Measurements from ENCODE around the gene CCDC40. TPM values are rescaled to one million over a fixed set of nuclear protein-coding genes. Genes with fewer than 3 reads are reported as not detected.

The CCDC40 gene
- total RNA-seq, 1 experiment from 2014 or later = 5.7 TPM

DNA sequence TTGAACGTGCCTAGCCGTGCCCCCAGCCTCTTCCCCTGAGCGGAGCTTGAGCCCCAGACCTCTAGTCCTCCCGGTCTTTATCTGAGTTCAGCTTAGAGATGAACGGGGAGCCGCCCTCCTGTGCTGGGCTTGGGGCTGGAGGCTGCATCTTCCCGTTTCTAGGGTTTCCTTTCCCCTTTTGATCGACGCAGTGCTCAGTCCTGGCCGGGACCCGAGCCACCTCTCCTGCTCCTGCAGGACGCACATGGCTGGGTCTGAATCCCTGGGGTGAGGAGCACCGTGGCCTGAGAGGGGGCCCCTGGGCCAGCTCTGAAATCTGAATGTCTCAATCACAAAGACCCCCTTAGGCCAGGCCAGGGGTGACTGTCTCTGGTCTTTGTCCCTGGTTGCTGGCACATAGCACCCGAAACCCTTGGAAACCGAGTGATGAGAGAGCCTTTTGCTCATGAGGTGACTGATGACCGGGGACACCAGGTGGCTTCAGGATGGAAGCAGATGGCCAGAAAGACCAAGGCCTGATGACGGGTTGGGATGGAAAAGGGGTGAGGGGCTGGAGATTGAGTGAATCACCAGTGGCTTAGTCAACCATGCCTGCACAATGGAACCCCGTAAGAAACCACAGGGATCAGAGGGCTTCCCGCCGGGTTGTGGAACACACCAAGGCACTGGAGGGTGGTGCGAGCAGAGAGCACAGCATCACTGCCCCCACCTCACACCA, 65.7 kb downstream of the CCDC40 start:
- peak; percentile 48 for DNase-seq (ENCODE audit: low read depth)

DNA sequence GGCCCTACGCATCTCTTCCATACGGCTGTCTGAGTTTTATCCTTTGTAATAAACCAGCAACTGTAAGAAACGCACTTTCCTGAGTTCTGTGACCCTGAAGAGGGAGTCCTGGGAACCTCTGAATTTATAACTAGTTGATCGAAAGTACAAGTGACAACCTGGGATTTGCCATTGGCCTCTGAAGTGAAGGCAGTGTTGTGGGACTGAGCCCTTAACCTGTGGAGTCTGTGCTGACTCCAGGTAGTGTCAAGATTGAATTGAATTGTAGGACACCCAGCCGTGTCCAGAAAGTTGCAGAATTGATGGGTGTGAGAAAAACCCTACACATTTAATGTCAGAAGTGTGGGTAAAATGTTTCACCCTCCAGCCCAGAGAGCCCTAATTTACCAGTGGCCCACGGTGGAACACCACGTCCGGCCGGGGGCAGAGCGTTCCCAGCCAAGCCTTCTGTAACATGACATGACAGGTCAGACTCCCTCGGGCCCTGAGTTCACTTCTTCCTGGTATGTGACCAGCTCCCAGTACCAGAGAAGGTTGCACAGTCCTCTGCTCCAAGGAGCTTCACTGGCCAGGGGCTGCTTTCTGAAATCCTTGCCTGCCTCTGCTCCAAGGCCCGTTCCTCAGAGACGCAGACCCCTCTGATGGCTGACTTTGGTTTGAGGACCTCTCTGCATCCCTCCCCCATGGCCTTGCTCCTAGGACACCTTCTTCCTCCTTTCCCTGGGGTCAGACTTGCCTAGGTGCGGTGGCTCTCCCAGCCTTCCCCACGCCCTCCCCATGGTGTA, 66.4 kb downstream of the CCDC40 start:
- no peak for DNase-seq (ENCODE audit: low read depth)

DNA sequence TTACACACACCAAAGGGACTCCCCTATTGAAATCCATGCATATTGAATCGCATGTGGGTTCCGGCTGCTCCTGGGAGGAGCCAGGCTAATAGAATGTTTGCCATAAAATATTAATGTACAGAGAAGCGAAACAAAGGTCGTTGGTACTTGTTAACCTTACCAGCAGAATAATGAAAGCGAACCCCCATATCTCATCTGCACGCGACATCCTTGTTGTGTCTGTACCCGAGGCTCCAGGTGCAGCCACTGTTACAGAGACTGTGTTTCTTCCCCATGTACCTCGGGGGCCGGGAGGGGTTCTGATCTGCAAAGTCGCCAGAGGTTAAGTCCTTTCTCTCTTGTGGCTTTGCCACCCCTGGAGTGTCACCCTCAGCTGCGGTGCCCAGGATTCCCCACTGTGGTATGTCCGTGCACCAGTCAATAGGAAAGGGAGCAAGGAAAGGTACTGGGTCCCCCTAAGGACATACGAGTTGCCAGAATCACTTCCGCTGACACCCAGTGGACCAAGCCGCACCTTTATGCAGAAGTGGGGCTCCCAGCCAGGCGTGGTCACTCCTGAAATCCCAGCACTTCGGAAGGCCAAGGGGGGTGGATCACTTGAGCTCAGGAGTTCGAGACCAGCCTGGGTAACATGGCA, 67.1 kb downstream of the CCDC40 start:
- no peak for DNase-seq (ENCODE audit: low read depth)

DNA sequence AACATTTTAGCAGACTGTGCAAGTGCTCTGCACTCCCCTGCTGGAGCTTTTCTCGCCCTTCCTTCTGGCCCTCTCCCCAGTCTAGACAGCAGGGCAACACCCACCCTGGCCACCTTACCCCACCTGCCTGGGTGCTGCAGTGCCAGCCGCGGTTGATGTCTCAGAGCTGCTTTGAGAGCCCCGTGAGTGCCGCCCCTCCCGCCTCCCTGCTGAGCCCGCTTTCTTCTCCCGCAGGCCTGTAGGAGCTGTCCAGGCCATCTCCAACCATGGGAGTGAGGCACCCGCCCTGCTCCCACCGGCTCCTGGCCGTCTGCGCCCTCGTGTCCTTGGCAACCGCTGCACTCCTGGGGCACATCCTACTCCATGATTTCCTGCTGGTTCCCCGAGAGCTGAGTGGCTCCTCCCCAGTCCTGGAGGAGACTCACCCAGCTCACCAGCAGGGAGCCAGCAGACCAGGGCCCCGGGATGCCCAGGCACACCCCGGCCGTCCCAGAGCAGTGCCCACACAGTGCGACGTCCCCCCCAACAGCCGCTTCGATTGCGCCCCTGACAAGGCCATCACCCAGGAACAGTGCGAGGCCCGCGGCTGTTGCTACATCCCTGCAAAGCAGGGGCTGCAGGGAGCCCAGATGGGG, 68.0 kb downstream of the CCDC40 start:
- DNase-seq (ENCODE audit: low read depth) = no peak

DNA sequence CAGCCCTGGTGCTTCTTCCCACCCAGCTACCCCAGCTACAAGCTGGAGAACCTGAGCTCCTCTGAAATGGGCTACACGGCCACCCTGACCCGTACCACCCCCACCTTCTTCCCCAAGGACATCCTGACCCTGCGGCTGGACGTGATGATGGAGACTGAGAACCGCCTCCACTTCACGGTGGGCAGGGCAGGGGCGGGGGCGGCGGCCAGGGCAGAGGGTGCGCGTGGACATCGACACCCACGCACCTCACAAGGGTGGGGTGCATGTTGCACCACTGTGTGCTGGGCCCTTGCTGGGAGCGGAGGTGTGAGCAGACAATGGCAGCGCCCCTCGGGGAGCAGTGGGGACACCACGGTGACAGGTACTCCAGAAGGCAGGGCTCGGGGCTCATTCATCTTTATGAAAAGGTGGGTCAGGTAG, 68.5 kb downstream of the CCDC40 start:
- DNase-seq (ENCODE audit: low read depth) = no peak

DNA sequence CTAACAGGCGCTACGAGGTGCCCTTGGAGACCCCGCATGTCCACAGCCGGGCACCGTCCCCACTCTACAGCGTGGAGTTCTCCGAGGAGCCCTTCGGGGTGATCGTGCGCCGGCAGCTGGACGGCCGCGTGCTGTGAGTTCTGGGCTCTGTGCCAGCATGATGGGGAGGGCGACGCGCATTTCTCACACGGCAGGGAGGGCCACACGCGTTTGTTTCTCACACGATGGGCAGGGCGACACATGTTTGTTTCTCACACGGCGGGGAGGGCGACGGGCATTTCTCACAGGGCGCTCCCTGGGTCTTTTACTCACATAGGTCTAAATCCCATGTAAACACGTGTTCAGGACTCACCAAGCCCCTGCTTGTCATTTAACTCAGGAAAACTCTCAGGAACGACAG, 69.3 kb downstream of the CCDC40 start:
- DNase-seq (ENCODE audit: low read depth) = no peak

DNA sequence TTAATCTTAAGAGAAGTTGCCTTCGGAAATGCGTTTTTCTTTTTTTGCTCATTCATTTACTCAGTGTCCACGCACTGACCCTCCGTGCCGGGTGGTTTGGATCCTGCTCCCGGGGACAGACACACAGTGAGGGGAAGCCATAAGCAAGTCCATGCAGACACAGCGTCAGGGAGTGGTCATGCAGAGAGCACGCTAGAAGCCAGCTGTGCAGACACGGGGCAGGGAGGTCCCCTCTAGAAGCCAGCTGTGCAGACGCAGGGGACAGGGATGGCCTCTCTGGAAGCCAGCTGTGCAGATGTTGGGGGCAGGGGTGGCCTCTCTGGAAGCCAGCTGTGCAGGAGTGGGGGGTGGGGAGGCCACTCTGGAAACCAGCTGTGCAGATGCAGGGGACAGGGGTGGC, 69.7 kb downstream of the CCDC40 start:
- DNase-seq (ENCODE audit: low read depth) = no peak

DNA sequence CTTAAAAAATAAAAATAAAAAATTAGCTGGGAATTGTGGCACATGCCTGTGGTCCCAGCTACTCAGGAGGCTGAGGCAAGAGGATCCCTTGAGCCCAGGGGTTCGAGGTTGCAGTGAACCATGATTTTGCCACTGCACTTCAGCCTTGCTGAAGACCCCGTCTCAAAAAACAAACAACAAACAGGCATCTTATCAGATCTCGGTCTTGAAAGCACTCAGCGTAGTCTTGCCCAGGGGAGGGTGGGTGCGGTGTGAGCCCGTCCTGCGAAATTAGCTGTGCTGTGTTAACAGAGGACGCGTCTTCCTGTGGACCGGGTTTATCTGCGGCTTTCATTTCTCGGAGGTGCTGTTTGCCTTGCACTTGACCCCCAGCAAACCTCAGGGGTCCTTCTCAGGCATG, 70.3 kb downstream of the CCDC40 start:
- no peak for DNase-seq (ENCODE audit: low read depth)

DNA sequence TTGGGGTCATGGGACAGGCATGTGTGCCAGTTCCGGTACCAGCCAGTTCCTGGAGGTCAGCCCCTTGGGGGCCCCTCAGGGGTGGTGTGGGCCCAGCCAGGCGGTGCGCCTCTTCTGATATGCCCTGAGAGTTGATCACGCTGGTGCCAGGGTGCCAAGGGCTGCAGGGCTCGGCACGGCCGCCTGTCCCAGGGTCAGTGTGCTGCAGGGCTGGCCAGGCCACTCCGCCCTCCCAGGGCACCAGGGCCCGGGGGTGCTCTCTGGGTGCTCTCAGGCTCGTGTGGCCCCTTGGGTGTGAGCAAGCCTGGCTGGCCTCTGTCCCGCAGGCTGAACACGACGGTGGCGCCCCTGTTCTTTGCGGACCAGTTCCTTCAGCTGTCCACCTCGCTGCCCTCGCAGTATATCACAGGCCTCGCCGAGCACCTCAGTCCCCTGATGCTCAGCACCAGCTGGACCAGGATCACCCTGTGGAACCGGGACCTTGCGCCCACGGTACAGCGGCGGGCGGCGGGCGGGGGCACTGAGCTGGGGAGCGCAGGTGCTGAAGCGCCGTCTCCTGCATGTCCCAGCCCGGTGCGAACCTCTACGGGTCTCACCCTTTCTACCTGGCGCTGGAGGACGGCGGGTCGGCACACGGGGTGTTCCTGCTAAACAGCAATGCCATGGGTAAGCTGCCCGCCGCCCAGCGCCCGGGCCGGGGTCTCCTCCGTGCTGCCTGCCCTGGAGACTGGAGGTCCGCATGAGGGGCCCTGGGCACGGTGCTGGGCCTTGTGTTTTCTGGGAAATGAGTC, 71.0 kb downstream of the CCDC40 start:
- no peak for DNase-seq (ENCODE audit: low read depth)

DNA sequence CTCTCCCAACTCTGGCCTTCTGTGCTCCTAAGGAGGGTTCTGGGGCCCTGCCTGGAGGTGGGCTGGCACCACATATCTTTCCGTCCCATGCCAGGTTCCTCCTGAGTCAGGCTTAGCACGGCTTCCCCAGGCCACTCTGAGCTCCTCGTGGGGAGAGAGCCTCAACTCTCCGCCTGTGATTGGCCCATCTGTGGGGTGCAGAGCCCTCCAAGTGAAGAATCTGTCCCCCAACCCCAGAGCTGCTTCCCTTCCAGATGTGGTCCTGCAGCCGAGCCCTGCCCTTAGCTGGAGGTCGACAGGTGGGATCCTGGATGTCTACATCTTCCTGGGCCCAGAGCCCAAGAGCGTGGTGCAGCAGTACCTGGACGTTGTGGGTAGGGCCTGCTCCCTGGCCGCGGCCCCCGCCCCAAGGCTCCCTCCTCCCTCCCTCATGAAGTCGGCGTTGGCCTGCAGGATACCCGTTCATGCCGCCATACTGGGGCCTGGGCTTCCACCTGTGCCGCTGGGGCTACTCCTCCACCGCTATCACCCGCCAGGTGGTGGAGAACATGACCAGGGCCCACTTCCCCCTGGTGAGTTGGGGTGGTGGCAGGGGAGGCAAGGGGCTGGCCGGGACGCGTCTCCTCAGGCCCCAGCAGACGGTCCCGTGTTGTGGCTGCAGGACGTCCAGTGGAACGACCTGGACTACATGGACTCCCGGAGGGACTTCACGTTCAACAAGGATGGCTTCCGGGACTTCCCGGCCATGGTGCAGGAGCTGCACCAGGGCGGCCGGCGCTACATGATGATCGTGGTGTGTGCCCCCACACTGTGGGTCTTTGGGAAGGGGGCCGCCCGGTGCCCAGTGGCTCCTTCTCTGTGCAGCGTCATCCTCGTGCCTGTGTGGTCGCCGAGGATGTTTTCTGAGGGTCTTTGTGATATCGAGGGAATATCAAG, 71.9 kb downstream of the CCDC40 start:
- DNase-seq (ENCODE audit: low read depth) = no peak

DNA sequence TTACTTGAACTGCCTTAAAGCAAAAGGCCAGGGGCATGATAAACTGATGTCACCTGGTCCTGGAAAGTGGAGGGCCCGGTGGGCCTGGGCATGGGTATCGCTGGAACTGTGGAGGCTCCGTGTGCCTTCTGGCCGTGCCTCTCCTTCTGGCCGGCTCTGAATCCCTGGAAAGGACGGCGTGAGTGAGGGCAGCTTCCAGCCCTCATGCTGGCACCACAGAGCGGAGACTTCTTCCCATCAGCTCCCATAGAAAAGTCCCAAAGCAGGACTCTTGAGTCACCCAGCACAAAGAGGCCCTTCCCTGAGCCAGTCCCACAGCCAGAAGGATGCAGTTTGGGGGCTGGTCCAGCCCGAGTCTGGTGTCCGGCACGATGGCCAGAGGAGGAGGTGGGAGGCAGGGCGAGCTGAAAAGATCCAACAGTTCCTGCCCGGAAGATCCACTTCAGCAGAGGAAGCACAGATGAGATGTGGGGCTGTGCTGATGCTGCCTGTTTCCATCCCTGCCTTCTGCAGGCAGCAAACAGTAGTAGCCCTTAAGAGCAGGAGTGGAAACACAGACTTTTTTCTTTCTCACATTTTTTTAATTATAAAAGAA, 72.7 kb downstream of the CCDC40 start:
- no peak for DNase-seq (ENCODE audit: low read depth)

DNA sequence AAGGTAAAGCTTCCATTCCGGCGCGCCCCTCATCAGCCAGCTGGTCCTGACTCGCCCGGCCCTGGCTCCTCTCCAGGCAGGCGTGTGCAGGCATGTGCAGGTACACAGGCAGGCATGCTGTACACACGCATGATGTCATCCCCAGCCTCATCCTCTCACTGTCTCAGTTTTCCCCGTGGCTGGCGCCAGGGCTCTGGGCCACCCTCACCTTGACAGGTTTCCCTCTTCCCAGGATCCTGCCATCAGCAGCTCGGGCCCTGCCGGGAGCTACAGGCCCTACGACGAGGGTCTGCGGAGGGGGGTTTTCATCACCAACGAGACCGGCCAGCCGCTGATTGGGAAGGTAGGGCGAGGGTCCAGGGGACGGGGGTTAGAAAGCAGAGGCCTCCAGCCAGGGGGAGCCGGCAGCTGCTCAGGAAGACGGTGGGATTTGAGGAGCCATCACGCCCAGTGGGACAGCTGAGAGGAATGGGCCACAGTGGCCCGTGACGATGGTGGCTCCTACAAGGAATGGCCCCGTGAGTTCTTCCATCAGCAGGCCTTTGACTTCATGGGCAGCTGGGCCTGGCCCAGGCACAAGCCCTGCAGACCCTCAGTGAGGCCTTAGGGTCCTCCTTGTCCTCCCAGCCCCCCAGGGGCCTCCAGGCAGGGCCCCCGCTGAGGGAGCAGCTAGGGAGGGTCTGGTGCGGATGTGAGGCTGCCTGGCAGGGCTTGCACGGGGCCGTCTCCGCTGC, 73.4 kb downstream of the CCDC40 start:
- no peak for DNase-seq (ENCODE audit: low read depth)

DNA sequence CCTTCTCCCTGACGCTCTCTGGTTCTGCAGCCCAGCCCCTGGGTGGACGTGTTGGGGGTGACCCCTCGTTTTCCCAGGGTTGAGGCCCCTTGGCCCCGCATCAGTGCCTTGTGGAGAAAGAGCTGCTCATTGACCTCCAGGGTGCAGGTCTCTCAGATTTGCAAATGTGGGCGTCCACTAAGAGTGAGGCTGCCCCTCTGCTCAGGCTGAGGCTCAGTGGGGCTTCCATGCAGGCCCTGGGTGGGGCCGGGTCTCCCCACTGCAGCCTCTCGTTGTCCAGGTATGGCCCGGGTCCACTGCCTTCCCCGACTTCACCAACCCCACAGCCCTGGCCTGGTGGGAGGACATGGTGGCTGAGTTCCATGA, 74.0 kb downstream of the CCDC40 start:
- no peak for DNase-seq (ENCODE audit: low read depth)

DNA sequence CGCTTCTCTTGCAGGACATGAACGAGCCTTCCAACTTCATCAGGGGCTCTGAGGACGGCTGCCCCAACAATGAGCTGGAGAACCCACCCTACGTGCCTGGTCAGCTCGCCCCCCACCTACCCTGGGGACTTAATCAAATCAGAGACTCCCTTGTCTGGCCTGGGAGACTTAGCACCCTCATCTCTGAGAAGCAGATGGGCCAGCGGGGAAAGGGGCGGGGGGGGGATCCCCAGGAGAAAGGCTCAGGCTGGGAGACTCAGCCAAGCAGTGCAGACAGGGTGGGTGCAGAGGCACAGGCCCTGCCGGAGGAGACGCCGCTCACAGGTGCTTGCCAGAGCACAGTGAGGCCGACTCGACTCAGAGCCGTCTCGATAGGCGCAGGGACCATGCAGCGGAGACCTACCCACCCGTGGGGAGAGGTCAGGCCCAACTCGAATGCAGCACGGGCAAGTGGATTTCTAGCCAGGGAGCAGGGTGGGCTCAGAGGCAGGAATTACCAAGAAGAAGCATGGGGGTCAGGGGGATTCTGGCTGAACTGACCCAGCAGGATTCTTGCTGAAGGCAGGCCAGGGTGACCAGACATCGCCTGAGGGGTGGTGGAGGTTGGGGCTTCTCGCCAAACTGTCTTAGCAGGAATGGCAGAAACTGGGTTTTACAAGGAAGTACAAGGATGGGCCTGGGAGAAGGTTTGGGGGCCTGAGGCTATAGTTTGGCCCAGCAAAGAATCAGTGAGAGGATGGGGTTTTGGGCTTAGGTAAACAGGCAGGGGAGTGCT, 74.7 kb downstream of the CCDC40 start:
- DNase-seq (ENCODE audit: low read depth) = no peak

DNA sequence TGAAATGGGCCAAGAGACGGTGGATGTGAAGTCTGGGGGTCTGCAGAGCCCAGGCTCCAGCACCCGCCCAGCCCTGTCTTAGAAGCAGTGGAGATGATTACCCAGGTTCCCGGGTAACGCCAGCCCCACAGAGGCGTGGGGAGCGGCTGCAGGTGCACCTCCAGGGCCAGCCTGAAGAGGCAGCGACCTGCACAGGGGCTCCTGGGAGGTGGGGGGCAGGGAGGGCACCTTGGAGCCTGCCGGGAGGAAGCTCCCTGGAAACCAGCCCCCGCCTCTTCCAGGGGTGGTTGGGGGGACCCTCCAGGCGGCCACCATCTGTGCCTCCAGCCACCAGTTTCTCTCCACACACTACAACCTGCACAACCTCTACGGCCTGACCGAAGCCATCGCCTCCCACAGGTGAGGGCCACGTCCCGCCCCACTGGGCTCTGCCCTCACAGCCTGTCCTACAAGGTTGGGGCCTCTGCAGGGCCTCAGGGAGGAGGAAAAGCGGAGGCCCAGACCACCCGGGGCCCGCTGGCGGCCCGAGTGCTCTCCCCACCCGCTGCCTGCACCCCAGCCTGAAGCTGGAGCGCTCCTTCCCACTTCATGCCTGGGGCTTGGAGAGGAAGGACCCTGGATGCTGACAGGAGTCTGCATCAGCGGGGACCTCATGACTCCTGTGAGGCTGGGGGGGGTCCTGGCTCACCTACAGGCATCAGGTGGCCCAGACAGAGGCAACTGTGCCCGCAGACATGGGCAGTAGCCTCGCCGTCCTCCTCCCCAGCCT, 75.4 kb downstream of the CCDC40 start:
- no peak for DNase-seq (ENCODE audit: low read depth)

DNA sequence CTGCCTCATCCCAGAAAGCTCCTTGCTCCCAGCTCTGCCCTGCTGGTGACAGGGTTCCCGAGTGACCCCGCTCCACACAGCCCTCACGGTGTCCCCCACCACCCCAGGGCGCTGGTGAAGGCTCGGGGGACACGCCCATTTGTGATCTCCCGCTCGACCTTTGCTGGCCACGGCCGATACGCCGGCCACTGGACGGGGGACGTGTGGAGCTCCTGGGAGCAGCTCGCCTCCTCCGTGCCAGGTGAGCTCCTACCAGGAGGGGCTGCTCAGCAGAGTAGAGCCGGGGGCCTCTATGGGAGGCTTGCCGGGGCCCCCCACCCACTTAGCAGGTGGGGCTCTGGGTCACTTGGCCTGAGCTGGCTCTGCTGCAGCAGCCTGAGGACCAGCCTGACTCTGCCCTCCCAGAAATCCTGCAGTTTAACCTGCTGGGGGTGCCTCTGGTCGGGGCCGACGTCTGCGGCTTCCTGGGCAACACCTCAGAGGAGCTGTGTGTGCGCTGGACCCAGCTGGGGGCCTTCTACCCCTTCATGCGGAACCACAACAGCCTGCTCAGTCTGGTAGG, 76.1 kb downstream of the CCDC40 start:
- no peak for DNase-seq (ENCODE audit: low read depth)

DNA sequence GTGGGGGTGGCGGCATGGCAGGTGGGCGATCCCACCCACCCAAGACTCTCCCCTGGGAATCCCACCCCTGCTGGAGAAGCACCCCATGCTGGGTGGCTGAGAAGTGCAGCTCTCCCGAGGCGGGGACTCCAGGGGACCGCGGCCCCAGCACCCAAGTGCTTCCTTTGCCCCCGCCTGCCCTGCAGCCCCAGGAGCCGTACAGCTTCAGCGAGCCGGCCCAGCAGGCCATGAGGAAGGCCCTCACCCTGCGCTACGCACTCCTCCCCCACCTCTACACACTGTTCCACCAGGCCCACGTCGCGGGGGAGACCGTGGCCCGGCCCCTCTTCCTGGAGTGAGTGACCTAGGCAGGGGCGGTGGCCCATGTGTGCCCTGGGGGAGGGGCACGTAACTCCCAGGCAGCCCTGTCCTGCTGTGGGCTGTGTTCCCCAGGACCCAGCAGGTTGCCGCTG, 76.6 kb downstream of the CCDC40 start:
- no peak for DNase-seq (ENCODE audit: low read depth)
